ENCODE measurements around the gene C3orf20.

The C3orf20 gene

DNA sequence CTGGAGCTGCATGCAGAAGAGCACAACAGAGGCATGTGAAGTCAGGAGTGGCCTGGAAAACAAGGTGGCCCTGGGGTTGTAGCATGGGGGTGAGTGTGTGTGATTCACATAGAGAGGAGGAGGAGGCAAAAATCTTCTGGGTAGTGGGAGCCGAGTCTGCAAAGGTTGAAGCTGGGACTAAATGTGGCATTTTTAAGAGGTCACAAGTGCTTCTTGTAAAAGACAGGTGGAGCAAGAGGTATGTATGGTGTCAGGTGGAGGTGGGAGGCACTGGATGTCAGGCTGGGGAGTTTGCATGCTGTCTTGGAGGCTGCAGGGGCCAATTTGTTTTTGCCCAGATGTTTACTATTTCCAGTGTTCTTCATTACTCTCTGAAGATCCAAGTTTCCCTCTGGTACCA, 42.4 kb downstream of the C3orf20 start:
- H4K91ac ChIP-seq (ENCODE audit: low read depth, low read length, poor library complexity), result no peak overlapping the region
- no peak overlapping the region for H2AK5ac ChIP-seq (ENCODE audit: low read depth, low read length)
- H3K27me3 ChIP-seq (ENCODE audit: control insufficient read depth in 3 of 3, insufficient read depth in 3 of 3, low read depth in 1 of 3, low read length in 3 of 3), result peaks cover 0 to 3% (median 0%) of the 10 kb centered on the region in 3 experiments
- H2BK15ac ChIP-seq (ENCODE audit: low read length), result no peak overlapping the region
- no peak overlapping the region for H3K27ac ChIP-seq (replicated peaks; ENCODE audit: low read length)
- no peak overlapping the region for H3K23ac ChIP-seq (ENCODE audit: low read depth, low read length, poor library complexity)
- H3K9ac ChIP-seq (ENCODE audit: low read depth, low read length, poor library complexity), result no peak overlapping the region
- no peak overlapping the region for H2BK120ac ChIP-seq (ENCODE audit: low read depth, low read length)
- no CpG with 5 or more reads among the region's 1 CpG for WGBS, 2 donors (ENCODE audit: extremely low coverage in 2 of 2, insufficient read length in 2 of 2, insufficient replicate concordance in 1 of 2)
- H3K14ac ChIP-seq (ENCODE audit: low read length), result no peak overlapping the region
- no peak overlapping the region for H2BK12ac ChIP-seq (ENCODE audit: low read length)
- H3K9me3 ChIP-seq (replicated peaks in 1 of 2; ENCODE audit: control insufficient read depth in 2 of 2, insufficient read depth in 1 of 2, low read depth in 1 of 2, low read length in 2 of 2), result no peaks in the 10 kb centered on the region
- no peaks in the 10 kb centered on the region for H3K79me1 ChIP-seq (ENCODE audit: low read depth, low read length)
- no peak overlapping the region for H3K4me3 ChIP-seq (ENCODE audit: low read length in 2 of 2)
- DNase-seq (ENCODE audit: low spot score), result no peak
- H4K8ac ChIP-seq (ENCODE audit: low read depth, low read length), result no peak overlapping the region
- H3K4ac ChIP-seq (ENCODE audit: low read length), result no peak overlapping the region
- H2BK5ac ChIP-seq (ENCODE audit: low read length), result no peak overlapping the region
- H3K4me1 ChIP-seq (ENCODE audit: control insufficient read depth in 2 of 2, insufficient read depth in 1 of 2, low read depth in 1 of 2, low read length in 2 of 2), result no peaks in the 10 kb centered on the region
- H3K18ac ChIP-seq (ENCODE audit: low read length), result no peak overlapping the region
- H3K36me3 ChIP-seq (replicated peaks in 1 of 2; ENCODE audit: control insufficient read depth in 2 of 2, insufficient read depth in 2 of 2, low read length in 2 of 2), result no peaks in the 10 kb centered on the region
- H3K4me2 ChIP-seq (ENCODE audit: insufficient read depth, low read length, poor library complexity, severe bottlenecking), result no peak overlapping the region
- no peak overlapping the region for H2AFZ ChIP-seq (ENCODE audit: low read length)

DNA sequence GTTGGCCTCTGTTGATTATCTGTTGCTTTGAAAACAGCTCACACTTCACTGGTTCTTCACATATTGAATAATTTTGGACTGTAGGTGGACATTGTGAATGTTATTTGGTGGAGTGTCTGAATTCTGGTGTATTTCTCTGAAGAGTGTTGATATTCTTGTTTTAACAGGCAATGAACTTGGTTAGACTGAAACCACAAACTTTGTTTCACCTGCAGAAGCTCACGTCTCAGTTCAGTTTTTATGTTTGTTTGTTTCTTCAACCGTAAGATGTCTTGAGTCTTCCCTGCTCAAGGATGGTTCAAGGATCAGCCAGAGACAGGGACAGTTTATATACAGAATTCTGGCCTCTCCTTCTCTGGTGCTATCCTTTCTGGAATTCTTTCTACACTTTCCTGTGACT, 43.6 kb downstream of the C3orf20 start:
- no peak overlapping the region for H2BK5ac ChIP-seq (ENCODE audit: low read length)
- H2BK12ac ChIP-seq (ENCODE audit: low read length), result no peak overlapping the region
- DNase-seq (ENCODE audit: low spot score), result no peak

DNA sequence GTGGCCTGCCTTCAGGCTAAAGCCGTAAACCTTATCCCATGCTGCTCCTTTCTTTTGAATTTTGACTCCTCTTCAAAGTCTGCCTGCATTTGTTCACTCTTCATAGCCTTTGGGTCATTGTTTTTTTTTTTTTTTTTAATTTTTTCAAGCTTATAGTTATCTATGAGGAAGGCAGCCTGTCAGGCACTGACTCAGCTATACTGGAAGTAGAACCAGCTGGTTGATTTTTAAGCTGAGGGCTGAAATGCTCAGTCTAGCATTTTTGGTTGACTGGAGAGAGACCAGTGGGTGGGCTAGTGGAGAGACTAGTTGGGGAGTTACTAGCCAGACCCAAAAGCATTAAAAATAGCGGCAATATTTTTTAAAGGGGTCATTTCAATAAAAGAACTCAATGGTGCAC, 44.1 kb downstream of the C3orf20 start:
- H3K4me3 ChIP-seq (ENCODE audit: low read length in 2 of 2), result no peak overlapping the region
- H2BK15ac ChIP-seq (ENCODE audit: low read length), result no peak overlapping the region
- no peak overlapping the region for H2AFZ ChIP-seq (ENCODE audit: low read length)
- no peaks in the 10 kb centered on the region for H3K79me1 ChIP-seq (ENCODE audit: low read depth, low read length)
- no peak overlapping the region for H2AK5ac ChIP-seq (ENCODE audit: low read depth, low read length)
- no peak overlapping the region for H3K14ac ChIP-seq (ENCODE audit: low read length)
- no peak overlapping the region for H4K91ac ChIP-seq (ENCODE audit: low read depth, low read length, poor library complexity)
- H3K27me3 ChIP-seq (ENCODE audit: control insufficient read depth in 3 of 3, insufficient read depth in 3 of 3, low read depth in 1 of 3, low read length in 3 of 3), result peaks cover 0 to 3% (median 0%) of the 10 kb centered on the region in 3 experiments
- H3K18ac ChIP-seq (ENCODE audit: low read length), result no peak overlapping the region
- no peaks in the 10 kb centered on the region for H3K4me1 ChIP-seq (ENCODE audit: control insufficient read depth in 2 of 2, insufficient read depth in 1 of 2, low read depth in 1 of 2, low read length in 2 of 2)
- no peak overlapping the region for H3K27ac ChIP-seq (replicated peaks; ENCODE audit: low read length)
- no peak overlapping the region for H3K4me2 ChIP-seq (ENCODE audit: insufficient read depth, low read length, poor library complexity, severe bottlenecking)
- no peak overlapping the region for H3K23ac ChIP-seq (ENCODE audit: low read depth, low read length, poor library complexity)
- no peak for DNase-seq (ENCODE audit: low spot score)
- H2BK120ac ChIP-seq (ENCODE audit: low read depth, low read length), result no peak overlapping the region
- H4K8ac ChIP-seq (ENCODE audit: low read depth, low read length), result no peak overlapping the region
- H2BK5ac ChIP-seq (ENCODE audit: low read length), result no peak overlapping the region
- no peaks in the 10 kb centered on the region for H3K36me3 ChIP-seq (replicated peaks in 1 of 2; ENCODE audit: control insufficient read depth in 2 of 2, insufficient read depth in 2 of 2, low read length in 2 of 2)
- no peak overlapping the region for H2BK12ac ChIP-seq (ENCODE audit: low read length)
- no peak overlapping the region for H3K9ac ChIP-seq (ENCODE audit: low read depth, low read length, poor library complexity)
- no peak overlapping the region for H3K4ac ChIP-seq (ENCODE audit: low read length)
- H3K9me3 ChIP-seq (replicated peaks in 1 of 2; ENCODE audit: control insufficient read depth in 2 of 2, insufficient read depth in 1 of 2, low read depth in 1 of 2, low read length in 2 of 2), result no peaks in the 10 kb centered on the region
- WGBS, 2 donors (ENCODE audit: extremely low coverage in 2 of 2, insufficient read length in 2 of 2, insufficient replicate concordance in 1 of 2), result no CpG with 5 or more reads among the region's 2 CpGs

More for the DNA sequence above, 43.6 kb downstream of the C3orf20 start:
- Histone ChIP-seq H2BK15ac (ENCODE audit: low read length) (no peak overlapping the region), H3K27ac (replicated peaks; ENCODE audit: low read length) (no peak overlapping the region), H3K36me3 (replicated peaks in 1 of 2; ENCODE audit: control insufficient read depth in 2 of 2, insufficient read depth in 2 of 2, low read length in 2 of 2) (no peaks in the 10 kb centered on the region), H3K14ac (ENCODE audit: low read length) (no peak overlapping the region), H2AK5ac (ENCODE audit: low read depth, low read length) (no peak overlapping the region), H4K91ac (ENCODE audit: low read depth, low read length, poor library complexity) (no peak overlapping the region), H3K27me3 (ENCODE audit: control insufficient read depth in 3 of 3, insufficient read depth in 3 of 3, low read depth in 1 of 3, low read length in 3 of 3) (peaks cover 0 to 3% (median 0%) of the 10 kb centered on the region in 3 experiments), H3K4me3 (ENCODE audit: low read length in 2 of 2) (no peak overlapping the region), H3K18ac (ENCODE audit: low read length) (no peak overlapping the region), H2AFZ (ENCODE audit: low read length) (no peak overlapping the region), H3K4ac (ENCODE audit: low read length) (no peak overlapping the region), H3K9ac (ENCODE audit: low read depth, low read length, poor library complexity) (no peak overlapping the region), H2BK120ac (ENCODE audit: low read depth, low read length) (no peak overlapping the region), H3K4me2 (ENCODE audit: insufficient read depth, low read length, poor library complexity, severe bottlenecking) (no peak overlapping the region), H3K23ac (ENCODE audit: low read depth, low read length, poor library complexity) (no peak overlapping the region), H3K4me1 (ENCODE audit: control insufficient read depth in 2 of 2, insufficient read depth in 1 of 2, low read depth in 1 of 2, low read length in 2 of 2) (no peaks in the 10 kb centered on the region), H3K79me1 (ENCODE audit: low read depth, low read length) (no peaks in the 10 kb centered on the region), H3K9me3 (replicated peaks in 1 of 2; ENCODE audit: control insufficient read depth in 2 of 2, insufficient read depth in 1 of 2, low read depth in 1 of 2, low read length in 2 of 2) (no peaks in the 10 kb centered on the region), H4K8ac (ENCODE audit: low read depth, low read length) (no peak overlapping the region)
- no CpG with 5 or more reads among the region's 2 CpGs for WGBS, 2 donors (ENCODE audit: extremely low coverage in 2 of 2, insufficient read length in 2 of 2, insufficient replicate concordance in 1 of 2)

DNA sequence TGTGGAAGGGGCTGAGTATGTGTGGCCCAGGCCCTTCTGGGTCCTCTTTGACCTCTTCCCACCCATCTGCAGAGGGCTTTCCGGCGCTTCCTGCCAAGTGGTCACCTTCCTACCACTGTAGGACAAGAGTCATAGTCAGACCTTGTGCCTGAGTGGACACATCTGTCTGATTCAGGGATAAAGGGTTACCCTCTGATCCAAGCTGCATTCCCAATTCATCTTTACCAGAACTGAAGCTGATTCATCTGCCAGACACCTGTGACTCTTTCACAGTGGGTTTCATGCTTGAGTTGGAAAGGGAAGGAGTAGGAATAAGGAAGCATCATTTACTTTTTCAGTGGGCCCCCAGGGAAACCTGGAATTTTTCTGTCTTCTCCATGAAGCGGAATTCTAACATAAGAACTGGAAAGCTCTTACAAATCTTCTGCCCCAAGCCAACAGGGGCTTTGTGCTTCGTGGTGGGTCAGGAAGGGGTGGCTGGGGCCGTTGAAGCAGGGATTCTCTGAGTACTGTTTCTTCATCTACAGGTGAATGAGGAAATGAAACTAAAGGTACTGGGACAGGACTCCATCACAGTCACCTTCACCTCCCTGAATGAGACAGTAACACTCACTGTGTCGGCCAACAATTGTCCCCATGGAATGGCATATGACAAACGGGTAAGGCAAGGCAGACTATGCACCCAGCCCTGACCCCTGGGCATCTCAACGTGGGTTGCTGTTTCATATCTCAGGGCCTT, 46.4 kb downstream of the C3orf20 start:
- no peak overlapping the region for H2AK5ac ChIP-seq (ENCODE audit: low read depth, low read length)
- H4K8ac ChIP-seq (ENCODE audit: low read depth, low read length), result no peak overlapping the region
- H3K9ac ChIP-seq (ENCODE audit: low read depth, low read length, poor library complexity), result no peak overlapping the region
- H2BK15ac ChIP-seq (ENCODE audit: low read length), result no peak overlapping the region
- H3K14ac ChIP-seq (ENCODE audit: low read length), result no peak overlapping the region
- H3K9me3 ChIP-seq (replicated peaks in 1 of 2; ENCODE audit: control insufficient read depth in 2 of 2, insufficient read depth in 1 of 2, low read depth in 1 of 2, low read length in 2 of 2), result no peaks in the 10 kb centered on the region
- peaks cover 0 to 3% (median 0%) of the 10 kb centered on the region in 3 experiments for H3K27me3 ChIP-seq (ENCODE audit: control insufficient read depth in 3 of 3, insufficient read depth in 3 of 3, low read depth in 1 of 3, low read length in 3 of 3)
- no peak overlapping the region for H3K4me3 ChIP-seq (ENCODE audit: low read length in 2 of 2)
- H3K27ac ChIP-seq (replicated peaks; ENCODE audit: low read length), result no peak overlapping the region
- no peaks in the 10 kb centered on the region for H3K79me1 ChIP-seq (ENCODE audit: low read depth, low read length)
- H3K4me2 ChIP-seq (ENCODE audit: insufficient read depth, low read length, poor library complexity, severe bottlenecking), result no peak overlapping the region
- no peak overlapping the region for H3K4ac ChIP-seq (ENCODE audit: low read length)
- H3K23ac ChIP-seq (ENCODE audit: low read depth, low read length, poor library complexity), result no peak overlapping the region
- H2BK120ac ChIP-seq (ENCODE audit: low read depth, low read length), result no peak overlapping the region
- H2AFZ ChIP-seq (ENCODE audit: low read length), result no peak overlapping the region
- H3K36me3 ChIP-seq (replicated peaks in 1 of 2; ENCODE audit: control insufficient read depth in 2 of 2, insufficient read depth in 2 of 2, low read length in 2 of 2), result no peaks in the 10 kb centered on the region
- H2BK5ac ChIP-seq (ENCODE audit: low read length), result no peak overlapping the region
- DNase-seq (ENCODE audit: low spot score), result no peak
- no peak overlapping the region for H4K91ac ChIP-seq (ENCODE audit: low read depth, low read length, poor library complexity)
- H2BK12ac ChIP-seq (ENCODE audit: low read length), result no peak overlapping the region
- H3K18ac ChIP-seq (ENCODE audit: low read length), result no peak overlapping the region
- WGBS, 2 donors (ENCODE audit: extremely low coverage in 2 of 2, insufficient read length in 2 of 2, insufficient replicate concordance in 1 of 2), result no CpG with 5 or more reads among the region's 8 CpGs
- peaks cover 2 to 9% of the 10 kb centered on the region in 2 donors for H3K4me1 ChIP-seq (ENCODE audit: control insufficient read depth in 2 of 2, insufficient read depth in 1 of 2, low read depth in 1 of 2, low read length in 2 of 2)
